ENCODE data around the gene SH2D7. TPM values are rescaled to one million over a fixed set of nuclear protein-coding genes. Genes with fewer than 3 reads are reported as not detected.

Gene SH2D7
- total RNA-seq, 1 donor, result not detected

GRCh38 chr15:78059110-78059839 lies 33.1 kb upstream of the SH2D7 start:
- no peak for DNase-seq (ENCODE audit: low read depth in 2 of 3, low spot score in 2 of 3)

GRCh38 chr15:78060232-78060631 lies 32.1 kb upstream of the SH2D7 start:
- DNase-seq (ENCODE audit: low read depth in 2 of 3, low spot score in 2 of 3), result no peak

- DNase-seq (ENCODE audit: low read depth in 2 of 3, low spot score in 2 of 3), result peak in 2 of 3 donors; percentile 54 to 69
Measured at GRCh38 chr15:78061963-78062427, 30.4 kb upstream of the SH2D7 start.

- no peak for DNase-seq (ENCODE audit: low read depth in 2 of 3, low spot score in 2 of 3)
Measured at GRCh38 chr15:78063217-78063616, 29.1 kb upstream of the SH2D7 start.

GRCh38 chr15:78063970-78064385 lies 28.4 kb upstream of the SH2D7 start:
- no peak for DNase-seq (ENCODE audit: low read depth in 2 of 3, low spot score in 2 of 3)

GRCh38 chr15:78064544-78064943 lies 27.8 kb upstream of the SH2D7 start:
- DNase-seq (ENCODE audit: low read depth in 2 of 3, low spot score in 2 of 3), result no peak

- no peak for DNase-seq (ENCODE audit: low read depth in 2 of 3, low spot score in 2 of 3)
Measured at GRCh38 chr15:78065284-78065872, 27.0 kb upstream of the SH2D7 start.

- DNase-seq (ENCODE audit: low read depth in 2 of 3, low spot score in 2 of 3), result no peak
Measured at GRCh38 chr15:78065973-78066946, 26.1 kb upstream of the SH2D7 start.

- DNase-seq (ENCODE audit: low read depth in 2 of 3, low spot score in 2 of 3), result no peak
Measured at GRCh38 chr15:78067328-78068228, 24.8 kb upstream of the SH2D7 start.

- peak in 1 of 3 donors; percentile 59 for DNase-seq (ENCODE audit: low read depth in 2 of 3, low spot score in 2 of 3)
Measured at GRCh38 chr15:78069052-78069414, 23.3 kb upstream of the SH2D7 start.

- no peak for DNase-seq (ENCODE audit: low read depth in 2 of 3, low spot score in 2 of 3)
Measured at GRCh38 chr15:78069462-78070029, 22.8 kb upstream of the SH2D7 start.

- no peak for DNase-seq (ENCODE audit: low read depth in 2 of 3, low spot score in 2 of 3)
Measured at GRCh38 chr15:78070049-78070700, 22.2 kb upstream of the SH2D7 start.

- no peak for DNase-seq (ENCODE audit: low read depth in 2 of 3, low spot score in 2 of 3)
Measured at GRCh38 chr15:78071383-78071782, 21.0 kb upstream of the SH2D7 start.

GRCh38 chr15:78072080-78072892 lies 20.1 kb upstream of the SH2D7 start:
- no peak for DNase-seq (ENCODE audit: low read depth in 2 of 3, low spot score in 2 of 3)

- no peak for DNase-seq (ENCODE audit: low read depth in 2 of 3, low spot score in 2 of 3)
Measured at GRCh38 chr15:78073046-78073787, 19.1 kb upstream of the SH2D7 start.

GRCh38 chr15:78075490-78076230 lies 16.7 kb upstream of the SH2D7 start:
- no peak for DNase-seq (ENCODE audit: low read depth in 2 of 3, low spot score in 2 of 3)

All from hematopoietic multipotent progenitor cell (in vitro differentiated cells).